GM12872 (cell line): ENCODE results near the gene CD109.

Experiments used
- TF ChIP-seq, protein P1 (sequence below): IDR thresholded peaks from 3 replicates; pipeline ENCODE4 v1.5.1; 2011; ENCODE audit warnings: low read depth, mild to moderate bottlenecking, low read length, moderate library complexity; ENCODE audit not compliant: insufficient read depth

Gene CD109

GRCh38 chr6:73738367-73739028 is 42.5 kb downstream of the CD109 start:
- TF ChIP-seq, protein P1, sequence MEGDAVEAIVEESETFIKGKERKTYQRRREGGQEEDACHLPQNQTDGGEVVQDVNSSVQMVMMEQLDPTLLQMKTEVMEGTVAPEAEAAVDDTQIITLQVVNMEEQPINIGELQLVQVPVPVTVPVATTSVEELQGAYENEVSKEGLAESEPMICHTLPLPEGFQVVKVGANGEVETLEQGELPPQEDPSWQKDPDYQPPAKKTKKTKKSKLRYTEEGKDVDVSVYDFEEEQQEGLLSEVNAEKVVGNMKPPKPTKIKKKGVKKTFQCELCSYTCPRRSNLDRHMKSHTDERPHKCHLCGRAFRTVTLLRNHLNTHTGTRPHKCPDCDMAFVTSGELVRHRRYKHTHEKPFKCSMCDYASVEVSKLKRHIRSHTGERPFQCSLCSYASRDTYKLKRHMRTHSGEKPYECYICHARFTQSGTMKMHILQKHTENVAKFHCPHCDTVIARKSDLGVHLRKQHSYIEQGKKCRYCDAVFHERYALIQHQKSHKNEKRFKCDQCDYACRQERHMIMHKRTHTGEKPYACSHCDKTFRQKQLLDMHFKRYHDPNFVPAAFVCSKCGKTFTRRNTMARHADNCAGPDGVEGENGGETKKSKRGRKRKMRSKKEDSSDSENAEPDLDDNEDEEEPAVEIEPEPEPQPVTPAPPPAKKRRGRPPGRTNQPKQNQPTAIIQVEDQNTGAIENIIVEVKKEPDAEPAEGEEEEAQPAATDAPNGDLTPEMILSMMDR, result no peak

- TF ChIP-seq, protein P1, result peak; percentile 67
Measured at GRCh38 chr6:73739096-73739495, 43.1 kb downstream of the CD109 start.

DNA sequence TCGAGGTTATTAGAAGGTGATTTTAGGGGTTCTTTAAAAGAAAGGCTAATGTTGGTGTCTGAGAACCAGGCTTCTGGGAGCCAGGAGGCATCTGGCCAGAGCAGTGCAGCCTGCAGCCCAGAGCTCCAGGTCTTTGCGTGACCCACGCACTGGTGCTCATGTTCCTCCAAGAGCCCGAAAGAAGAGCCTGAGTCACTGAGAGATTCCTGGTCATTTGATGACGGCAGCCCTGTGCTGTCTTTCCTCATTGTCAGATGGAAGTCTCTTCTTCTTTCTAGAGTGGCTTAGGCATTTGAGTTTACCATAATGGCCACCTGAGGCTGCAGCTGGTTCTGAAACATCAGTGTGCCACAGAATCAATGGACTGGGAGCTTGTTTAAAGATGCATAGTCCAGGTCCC is 46.4 kb downstream of the CD109 start:
- TF ChIP-seq, protein P1, result no peak

DNA sequence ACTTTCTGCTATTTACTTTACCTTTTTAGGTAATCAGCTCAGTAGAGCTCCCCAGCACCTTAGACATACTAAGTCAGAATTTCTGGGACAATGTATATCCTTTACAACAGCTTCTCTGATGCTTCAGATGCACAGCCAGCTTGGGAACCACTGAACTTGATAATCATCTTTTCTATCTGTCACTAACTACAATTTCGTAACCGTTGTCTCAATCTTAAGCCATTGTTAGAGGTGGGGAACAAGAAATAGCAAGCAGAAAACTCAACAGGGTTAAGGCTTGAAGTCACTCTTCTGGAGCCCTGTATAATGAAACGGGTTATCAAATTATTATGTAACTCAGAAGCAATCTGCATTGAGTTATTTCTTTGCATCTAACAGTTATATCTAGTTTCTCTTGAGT is 47.1 kb downstream of the CD109 start:
- TF ChIP-seq, protein P1, result no peak

DNA sequence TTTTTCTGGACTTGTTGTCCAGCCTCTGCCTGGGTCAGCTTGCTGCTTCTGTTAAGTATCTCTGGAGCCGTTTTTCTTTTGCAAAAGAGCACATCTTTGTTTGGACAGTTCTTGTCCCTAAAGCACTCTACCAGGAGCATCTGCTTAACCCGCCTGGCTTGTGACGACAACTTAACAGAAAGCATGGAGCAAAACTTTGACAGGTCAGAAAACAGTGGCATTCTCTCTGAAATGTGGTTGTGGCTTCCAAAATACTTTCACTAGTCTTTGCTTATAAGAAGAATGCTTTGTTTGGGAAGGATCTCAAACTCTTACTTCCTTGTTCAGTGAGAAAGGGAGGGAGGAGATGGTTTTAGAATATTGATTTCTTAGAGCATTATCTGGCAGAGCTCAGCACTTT is 47.6 kb downstream of the CD109 start:
- TF ChIP-seq, protein P1, result no peak

DNA sequence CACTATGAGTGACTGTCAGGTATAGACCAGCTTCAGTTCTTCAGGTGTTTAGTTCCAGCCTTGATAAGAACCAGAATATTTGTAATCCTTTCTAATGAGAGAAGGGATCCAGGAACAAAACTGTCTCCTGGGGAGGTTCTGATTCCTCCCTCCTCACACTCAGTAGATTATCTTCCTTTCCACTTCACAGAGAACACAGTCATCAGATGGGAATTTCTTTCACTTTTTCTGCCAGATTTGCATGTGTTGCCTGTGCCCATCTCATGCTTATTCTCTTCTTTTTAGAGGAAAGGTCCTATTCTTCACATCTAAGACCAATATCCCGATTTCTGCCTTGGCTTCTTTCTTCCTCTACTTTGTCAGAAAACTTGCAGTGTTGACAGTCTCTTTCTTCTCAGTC is 50.8 kb downstream of the CD109 start:
- TF ChIP-seq, protein P1, result no peak

- TF ChIP-seq, protein P1, result no peak
Measured at GRCh38 chr6:73747289-73747688, 51.3 kb downstream of the CD109 start.

DNA sequence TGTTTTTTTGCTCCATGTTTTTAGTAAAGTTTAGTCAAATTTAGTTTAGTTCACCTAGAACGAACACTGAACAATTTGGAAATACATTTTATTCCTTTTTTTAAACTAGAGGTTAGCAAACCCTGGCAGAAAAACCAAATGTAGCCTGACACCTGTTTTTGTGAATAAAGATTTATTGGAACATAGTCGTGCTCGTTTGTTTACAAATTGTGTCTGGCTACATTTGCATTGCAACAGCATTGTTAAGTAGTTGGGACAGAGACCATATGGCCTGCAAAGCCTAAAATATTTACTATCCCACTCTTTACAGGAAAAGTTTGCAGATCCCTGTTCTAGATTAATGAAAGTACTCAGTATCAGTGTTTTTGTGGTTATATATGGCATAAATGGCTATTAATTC is 56.9 kb downstream of the CD109 start:
- TF ChIP-seq, protein P1, result no peak
